Kidney glomerular epithelial cell (primary cell): ENCODE data around the gene ANKRD45.
A peak's percentile ranks its signal among the peaks of the same experiment; 100 is the strongest.
"Not testable (repeated sequence)": the region's sequence is repeated elsewhere in the genome, so short reads cannot be mapped to it uniquely, and the experiment has no call there.

ENCODE experiments used
- DNase-seq: peaks from one replicate; lab custom pipeline; 2025; lab: John Stamatoyannopoulos, UW

Gene ANKRD45

GRCh38 chr1:173669491-173669941 is at the start of gene ANKRD45:
Gene ANKRD45 (minus strand): TSS chr1:173669851. CDS start chr1:173659418, 10,433 bp downstream.
- peak; percentile 56 for DNase-seq

GRCh38 chr1:173717238-173717637 is 47.6 kb upstream of the ANKRD45 start:
- DNase-seq = peak; percentile 38

- peak; percentile 48 for DNase-seq
These were observed 45.8 kb upstream of the ANKRD45 start for GRCh38 chr1:173715538-173715844.

GRCh38 chr1:173714759-173715537 is 45.3 kb upstream of the ANKRD45 start, which contains the start of gene KLHL20:
Gene KLHL20 (plus strand): TSS chr1:173714981. CDS start chr1:173716044, 1,063 bp downstream.
- peak; percentile 92 for DNase-seq

- DNase-seq = no peak
These were observed 44.7 kb upstream of the ANKRD45 start for GRCh38 chr1:173714441-173714758.

GRCh38 chr1:173708787-173709186 is 39.1 kb upstream of the ANKRD45 start:
- DNase-seq = no peak

GRCh38 chr1:173705117-173705516 is 35.5 kb upstream of the ANKRD45 start:
- no peak for DNase-seq

GRCh38 chr1:173702736-173703135 is 33.1 kb upstream of the ANKRD45 start:
- no peak for DNase-seq

- not testable (repeated sequence) for DNase-seq
These were observed 31.6 kb upstream of the ANKRD45 start for GRCh38 chr1:173701299-173701698.

- DNase-seq = no peak
These were observed 23.6 kb upstream of the ANKRD45 start for GRCh38 chr1:173693238-173693637.

- DNase-seq = no peak
These were observed 18.6 kb upstream of the ANKRD45 start for GRCh38 chr1:173688300-173688699.

GRCh38 chr1:173685121-173685520 is 15.5 kb upstream of the ANKRD45 start:
- DNase-seq = not testable (repeated sequence)

GRCh38 chr1:173683838-173684237 is 14.2 kb upstream of the ANKRD45 start:
- DNase-seq = not testable (repeated sequence)

- DNase-seq = no peak
These were observed 12.5 kb upstream of the ANKRD45 start for GRCh38 chr1:173682184-173682583.

- not testable (repeated sequence) for DNase-seq
These were observed 10.5 kb upstream of the ANKRD45 start for GRCh38 chr1:173680152-173680551.

GRCh38 chr1:173674496-173674895 is 4.8 kb upstream of the ANKRD45 start:
- DNase-seq = not testable (repeated sequence)

- DNase-seq = no peak
These were observed 3.0 kb downstream of the ANKRD45 start for GRCh38 chr1:173666646-173667045.

GRCh38 chr1:173663159-173663558 is 6.5 kb downstream of the ANKRD45 start:
- no peak for DNase-seq

GRCh38 chr1:173661763-173662162 is 7.9 kb downstream of the ANKRD45 start:
- DNase-seq = no peak

GRCh38 chr1:173661271-173661670 is 8.4 kb downstream of the ANKRD45 start:
- DNase-seq = no peak

GRCh38 chr1:173660306-173660705 is 9.3 kb downstream of the ANKRD45 start:
- DNase-seq = no peak

- DNase-seq = no peak
These were observed 20.6 kb downstream of the ANKRD45 start for GRCh38 chr1:173648880-173649605.

- no peak for DNase-seq
These were observed 23.0 kb downstream of the ANKRD45 start for GRCh38 chr1:173646656-173647055.
